Neural crest cell (in vitro differentiated cells): ENCODE results near the gene TLE4. TPM values are rescaled to one million over a fixed set of nuclear protein-coding genes. Genes with fewer than 3 reads are reported as not detected.

Experiments used
- DNase-seq: peaks from one replicate; pipeline ENCODE4 v3.0.0; 2021; ENCODE audit warnings: low read depth, mixed read lengths, low spot score
- H3K27ac Mint-ChIP-seq: one replicate; pipeline ENCODE4 v1.8.0; 2021; ENCODE audit warnings: mild to moderate bottlenecking, mixed read lengths; ENCODE audit not compliant: unreplicated experiment
- H3K27me3 Mint-ChIP-seq: 2 replicates; pipeline ENCODE4 v1.8.0; 2021; ENCODE audit warnings: low read depth, mild to moderate bottlenecking, mixed read lengths
- H3K36me3 Mint-ChIP-seq: 2 replicates; pipeline ENCODE4 v1.8.0; 2021; ENCODE audit warnings: low read depth, mild to moderate bottlenecking, mixed read lengths
- H3K4me1 Mint-ChIP-seq: 2 replicates; pipeline ENCODE4 v1.8.0; 2021; ENCODE audit warnings: mixed read lengths
- H3K4me3 Mint-ChIP-seq: one replicate; pipeline ENCODE4 v1.8.0; 2021; ENCODE audit warnings: mild to moderate bottlenecking, mixed read lengths
- H3K9me3 Mint-ChIP-seq: 2 replicates; pipeline ENCODE4 v1.8.0; 2021; ENCODE audit warnings: mixed read lengths
- CTCF ChIP-seq: fragments of 200-600 bp; sonication (generic); conservative IDR thresholded peaks from 2 replicates; pipeline ENCODE4 v1.5.0; 2021; ENCODE audit warnings: antibody characterized with exemption, mild to moderate bottlenecking
- total RNA-seq: library from RNA; stranded (reverse); gene quantifications from 2 replicates; pipeline ENCODE4 v1.2.1, GENCODE V29; 2021

The TLE4 gene
- total RNA-seq, 1 donor from 2014 or later: 85.8 TPM

GRCh38 chr9:79559495-79560181, 12.1 kb upstream of the TLE4 start:
- Mint-ChIP-seq H3K27ac (peak overlapping the region; percentile 80), H3K27me3 (no peaks in the 10 kb centered on the region), H3K36me3 (no peaks in the 10 kb centered on the region), H3K4me1 (peaks cover 30% of the 10 kb centered on the region), H3K9me3 (peaks cover 6% of the 10 kb centered on the region), H3K4me3 (peak overlapping the region; percentile 18)
- no peak for TF ChIP-seq CTCF
- DNase-seq: no peak

- Mint-ChIP-seq H3K27me3 (peaks cover 8% of the 10 kb centered on the region), H3K36me3 (no peaks in the 10 kb centered on the region), H3K4me1 (peaks cover 23% of the 10 kb centered on the region), H3K4me3 (no peak overlapping the region), H3K9me3 (no peaks in the 10 kb centered on the region), H3K27ac (no peak overlapping the region)
- TF ChIP-seq CTCF: no peak
- no peak for DNase-seq
These were observed 8.9 kb upstream of the TLE4 start for GRCh38 chr9:79562749-79563386.

- no peak for TF ChIP-seq CTCF
- H3K4me1 Mint-ChIP-seq: peaks cover 15% of the 10 kb centered on the region
These were observed 7.7 kb upstream of the TLE4 start for GRCh38 chr9:79564105-79564504.

GRCh38 chr9:79565245-79565644, 6.5 kb upstream of the TLE4 start:
- no peaks in the 10 kb centered on the region for H3K36me3 Mint-ChIP-seq
- H3K9me3 Mint-ChIP-seq: no peaks in the 10 kb centered on the region
- H3K4me3 Mint-ChIP-seq: no peak overlapping the region
- no peak overlapping the region for H3K27ac Mint-ChIP-seq
- no peak for DNase-seq
- H3K4me1 Mint-ChIP-seq: peaks cover 11% of the 10 kb centered on the region
- no peak for TF ChIP-seq CTCF
- peaks cover 8% of the 10 kb centered on the region for H3K27me3 Mint-ChIP-seq

More at GRCh38 chr9:79564105-79564504, 7.7 kb upstream of the TLE4 start:
- no peak for DNase-seq
- Mint-ChIP-seq H3K9me3 (no peaks in the 10 kb centered on the region), H3K36me3 (no peaks in the 10 kb centered on the region), H3K4me3 (no peak overlapping the region), H3K27me3 (peaks cover 8% of the 10 kb centered on the region), H3K27ac (no peak overlapping the region)

GRCh38 chr9:79567671-79568098, 4.1 kb upstream of the TLE4 start:
- Mint-ChIP-seq H3K4me1 (peaks cover 6% of the 10 kb centered on the region), H3K27me3 (peaks cover 8% of the 10 kb centered on the region), H3K4me3 (no peak overlapping the region), H3K36me3 (no peaks in the 10 kb centered on the region), H3K9me3 (no peaks in the 10 kb centered on the region), H3K27ac (no peak overlapping the region)
- DNase-seq: no peak
- no peak for TF ChIP-seq CTCF
